ENCODE measurements around the gene SMIM23.

The SMIM23 gene

GRCh38 chr5:171757853-171758535, 27.6 kb upstream of the SMIM23 start:
- CTCF ChIA-PET = no interaction called here
- no peak for DNase-seq (ENCODE audit: extremely low spot score)
- TF ChIP-seq ZNF384 (IDR thresholded peaks at IDR 0.05) = peak; percentile 54; the same call in 1 of the 2 replicates
- TF ChIP-seq FOXK2 (IDR thresholded peaks at IDR 0.05) = no peak
- POLR2A ChIA-PET = no interaction called here

- CTCF ChIA-PET = interaction anchor here (0.7 kb wide), 1 partner anchor 94 kb away, joined by 6 read pairs; no protein-coding TSS in a partner anchor
- POLR2A ChIA-PET = no interaction called here
- no peak for DNase-seq (ENCODE audit: extremely low spot score)
- TF ChIP-seq CTBP1 (IDR thresholded peaks at IDR 0.05; ENCODE audit: borderline replicate concordance) (no peak), FOXA1 (IDR thresholded peaks at IDR 0.05) (no peak), PKNOX1 (IDR thresholded peaks at IDR 0.05) (no peak), BHLHE40 (IDR thresholded peaks at IDR 0.05; ENCODE audit: borderline replicate concordance) (no peak), FOXK2 (IDR thresholded peaks at IDR 0.05) (no peak), ZNF384 (IDR thresholded peaks at IDR 0.05) (no peak), ELF4 (IDR thresholded peaks at IDR 0.05) (no peak), LEF1 (IDR thresholded peaks at IDR 0.05; ENCODE audit: borderline replicate concordance) (no peak), HDGF (IDR thresholded peaks at IDR 0.05; ENCODE audit: borderline replicate concordance) (no peak), NFRKB (IDR thresholded peaks at IDR 0.05) (no peak), L3MBTL2 (conservative IDR thresholded peaks at IDR 0.05) (no peak), SUZ12 (IDR thresholded peaks at IDR 0.05) (no peak), ARNT (IDR thresholded peaks at IDR 0.05) (no peak), FOXM1 (IDR thresholded peaks at IDR 0.05; ENCODE audit: borderline replicate concordance) (no peak), TARDBP (IDR thresholded peaks at IDR 0.05) (no peak), SP1 (IDR thresholded peaks at IDR 0.05) (no peak)
Measured at GRCh38 chr5:171759777-171760176, 25.8 kb upstream of the SMIM23 start.

- CTCF ChIA-PET = no interaction called here
- POLR2A ChIA-PET = no interaction called here
Measured at GRCh38 chr5:171762021-171762608, 23.5 kb upstream of the SMIM23 start.

GRCh38 chr5:171762903-171763302, 22.7 kb upstream of the SMIM23 start:
- no peak for TF ChIP-seq BHLHE40 (IDR thresholded peaks at IDR 0.05; ENCODE audit: borderline replicate concordance)
- POLR2A ChIA-PET = no interaction called here
- no peak for DNase-seq (ENCODE audit: extremely low spot score)
- CTCF ChIA-PET = no interaction called here

More at GRCh38 chr5:171762021-171762608, 23.5 kb upstream of the SMIM23 start:
- no peak for DNase-seq (ENCODE audit: extremely low spot score)
- no peak for TF ChIP-seq LEF1 (IDR thresholded peaks at IDR 0.05; ENCODE audit: borderline replicate concordance)
- TF ChIP-seq ELF4 (IDR thresholded peaks at IDR 0.05) = no peak
- no peak for TF ChIP-seq NFRKB (IDR thresholded peaks at IDR 0.05)
- no peak for TF ChIP-seq PKNOX1 (IDR thresholded peaks at IDR 0.05)
- TF ChIP-seq ZNF384 (IDR thresholded peaks at IDR 0.05) = no peak
- TF ChIP-seq HDGF (IDR thresholded peaks at IDR 0.05; ENCODE audit: borderline replicate concordance) = no peak
- no peak for TF ChIP-seq FOXA1 (IDR thresholded peaks at IDR 0.05)
- no peak for TF ChIP-seq ARNT (IDR thresholded peaks at IDR 0.05)
- TF ChIP-seq TARDBP (IDR thresholded peaks at IDR 0.05) = no peak

GRCh38 chr5:171764265-171764664, 21.4 kb upstream of the SMIM23 start:
- no peak for TF ChIP-seq FOXM1 (IDR thresholded peaks at IDR 0.05; ENCODE audit: borderline replicate concordance)
- TF ChIP-seq L3MBTL2 (conservative IDR thresholded peaks at IDR 0.05) = no peak
- TF ChIP-seq SP1 (IDR thresholded peaks at IDR 0.05) = no peak
- TF ChIP-seq LEF1 (IDR thresholded peaks at IDR 0.05; ENCODE audit: borderline replicate concordance) = no peak
- TF ChIP-seq HDGF (IDR thresholded peaks at IDR 0.05; ENCODE audit: borderline replicate concordance) = no peak
- no peak for TF ChIP-seq TARDBP (IDR thresholded peaks at IDR 0.05)
- no peak for TF ChIP-seq ARNT (IDR thresholded peaks at IDR 0.05)
- TF ChIP-seq FOXK2 (IDR thresholded peaks at IDR 0.05) = no peak
- no peak for TF ChIP-seq NFRKB (IDR thresholded peaks at IDR 0.05)
- TF ChIP-seq SUZ12 (IDR thresholded peaks at IDR 0.05) = no peak
- TF ChIP-seq ELF4 (IDR thresholded peaks at IDR 0.05) = no peak
- TF ChIP-seq PKNOX1 (IDR thresholded peaks at IDR 0.05) = no peak
- TF ChIP-seq ZNF384 (IDR thresholded peaks at IDR 0.05) = no peak
- no peak for TF ChIP-seq BHLHE40 (IDR thresholded peaks at IDR 0.05; ENCODE audit: borderline replicate concordance)
- TF ChIP-seq FOXA1 (IDR thresholded peaks at IDR 0.05) = no peak
- TF ChIP-seq CTBP1 (IDR thresholded peaks at IDR 0.05; ENCODE audit: borderline replicate concordance) = no peak
- ChIA-PET CTCF (no interaction called here), POLR2A (no interaction called here)
- DNase-seq (ENCODE audit: extremely low spot score) = no peak

- no peak for DNase-seq (ENCODE audit: extremely low spot score)
- ChIA-PET POLR2A (no interaction called here), CTCF (no interaction called here)
Measured at GRCh38 chr5:171766875-171767274, 18.7 kb upstream of the SMIM23 start.

GRCh38 chr5:171770153-171770552, 15.5 kb upstream of the SMIM23 start:
- ChIA-PET CTCF (no interaction called here), POLR2A (no interaction called here)
- TF ChIP-seq FOXK2 (IDR thresholded peaks at IDR 0.05) = no peak
- no peak for TF ChIP-seq ZNF384 (IDR thresholded peaks at IDR 0.05)
- TF ChIP-seq L3MBTL2 (conservative IDR thresholded peaks at IDR 0.05) = no peak
- no peak for TF ChIP-seq LEF1 (IDR thresholded peaks at IDR 0.05; ENCODE audit: borderline replicate concordance)
- no peak for TF ChIP-seq HDGF (IDR thresholded peaks at IDR 0.05; ENCODE audit: borderline replicate concordance)
- no peak for TF ChIP-seq SUZ12 (IDR thresholded peaks at IDR 0.05)
- TF ChIP-seq FOXM1 (IDR thresholded peaks at IDR 0.05; ENCODE audit: borderline replicate concordance) = no peak
- TF ChIP-seq FOXA1 (IDR thresholded peaks at IDR 0.05) = no peak
- no peak for TF ChIP-seq ARNT (IDR thresholded peaks at IDR 0.05)
- no peak for TF ChIP-seq TARDBP (IDR thresholded peaks at IDR 0.05)
- no peak for TF ChIP-seq ELF4 (IDR thresholded peaks at IDR 0.05)
- TF ChIP-seq CTBP1 (IDR thresholded peaks at IDR 0.05; ENCODE audit: borderline replicate concordance) = no peak
- TF ChIP-seq PKNOX1 (IDR thresholded peaks at IDR 0.05) = no peak
- no peak for TF ChIP-seq BHLHE40 (IDR thresholded peaks at IDR 0.05; ENCODE audit: borderline replicate concordance)
- no peak for TF ChIP-seq NFRKB (IDR thresholded peaks at IDR 0.05)
- no peak for DNase-seq (ENCODE audit: extremely low spot score)

More at GRCh38 chr5:171766875-171767274, 18.7 kb upstream of the SMIM23 start:
- TF ChIP-seq LEF1 (IDR thresholded peaks at IDR 0.05; ENCODE audit: borderline replicate concordance) (no peak), FOXK2 (IDR thresholded peaks at IDR 0.05) (no peak), SUZ12 (IDR thresholded peaks at IDR 0.05) (no peak), ZNF384 (IDR thresholded peaks at IDR 0.05) (no peak)

All from HEK293T (cell line).